Activated naive CD4-positive, alpha-beta T cell treated with anti-CD3 and anti-CD28 coated beads for 36 hours (primary cell): ENCODE measurements around the gene UBE3D. TPM values are rescaled to one million over a fixed set of nuclear protein-coding genes. Genes with fewer than 3 reads are reported as not detected.

Experiments used
- CTCF ChIA-PET: fragments of 350-600 bp; sonication (Branson Sonifier 250); formaldehyde crosslinking; loops from one replicate; lab custom pipeline; 2021; ENCODE audit warnings: antibody characterized with exemption; lab: Charles Lee
- DNase-seq: peaks from one replicate; pipeline ENCODE4 v3.0.0-alpha.2; 2020
- H3K27ac Mint-ChIP-seq: one replicate; pipeline ENCODE4 v1.8.0; 2021; ENCODE audit warnings: mild to moderate bottlenecking, mixed read lengths
- H3K27me3 Mint-ChIP-seq: one replicate; pipeline ENCODE4 v1.8.0; 2021; ENCODE audit warnings: low read depth, mixed read lengths
- H3K36me3 Mint-ChIP-seq: one replicate; pipeline ENCODE4 v1.8.0; 2021; ENCODE audit warnings: low read depth, mixed read lengths
- H3K4me1 Mint-ChIP-seq: one replicate; pipeline ENCODE4 v1.8.0; 2021; ENCODE audit warnings: low read depth, mixed read lengths
- H3K4me3 Mint-ChIP-seq: one replicate; pipeline ENCODE4 v1.8.0; 2021; ENCODE audit warnings: mild to moderate bottlenecking, moderate library complexity, mixed read lengths
- H3K9me3 Mint-ChIP-seq: one replicate; pipeline ENCODE4 v1.8.0; 2021; ENCODE audit warnings: mixed read lengths
- intact Hi-C: fragments of 100-400 bp; cut with micrococcal nuclease; formaldehyde crosslinking; loops from one replicate; pipeline ENCODE4 v1.15.1; 2023
- total RNA-seq, 2 experiments: library from RNA; stranded (reverse); gene quantifications; one replicate each; pipeline ENCODE4 v1.2.3, GENCODE V29; 2021

The UBE3D gene
- total RNA-seq, 2 experiments from 2014 or later = 4.3 to 4.6 TPM

GRCh38 chr6:82921258-82921657 is 144.4 kb downstream of the UBE3D start:
- Mint-ChIP-seq H3K4me3 (no peak overlapping the region), H3K27ac (no peak overlapping the region), H3K4me1 (no peaks in the 10 kb centered on the region), H3K9me3 (no peaks in the 10 kb centered on the region), H3K36me3 (peaks cover 30% of the 10 kb centered on the region), H3K27me3 (no peaks in the 10 kb centered on the region)
- CTCF ChIA-PET = interaction anchor here (0.7 kb wide), 1 partner anchor 36 kb away, joined by 3 read pairs; no protein-coding TSS in a partner anchor
- no peak for DNase-seq
- intact Hi-C loops = no loop called here

- Mint-ChIP-seq H3K27ac (no peak overlapping the region), H3K4me1 (no peaks in the 10 kb centered on the region)
Observed at GRCh38 chr6:82917346-82918064, 148.1 kb downstream of the UBE3D start.

GRCh38 chr6:82915666-82916065 is 150.0 kb downstream of the UBE3D start:
- DNase-seq = no peak
- intact Hi-C loops = no loop called here
- Mint-ChIP-seq H3K4me1 (no peaks in the 10 kb centered on the region), H3K36me3 (peaks cover 16% of the 10 kb centered on the region), H3K27me3 (no peaks in the 10 kb centered on the region), H3K27ac (no peak overlapping the region), H3K4me3 (no peak overlapping the region), H3K9me3 (no peaks in the 10 kb centered on the region)
- CTCF ChIA-PET = no interaction called here

More at GRCh38 chr6:82917346-82918064, 148.1 kb downstream of the UBE3D start:
- H3K4me3 Mint-ChIP-seq = no peak overlapping the region
- CTCF ChIA-PET = no interaction called here
- intact Hi-C loops = no loop called here
- no peaks in the 10 kb centered on the region for H3K27me3 Mint-ChIP-seq
- H3K36me3 Mint-ChIP-seq = peaks cover 24% of the 10 kb centered on the region
- no peaks in the 10 kb centered on the region for H3K9me3 Mint-ChIP-seq
- DNase-seq = no peak

- H3K36me3 Mint-ChIP-seq = peaks cover 15% of the 10 kb centered on the region
- no peak overlapping the region for H3K27ac Mint-ChIP-seq
- H3K4me3 Mint-ChIP-seq = no peak overlapping the region
- H3K4me1 Mint-ChIP-seq = no peaks in the 10 kb centered on the region
- intact Hi-C loops = no loop called here
- no peaks in the 10 kb centered on the region for H3K9me3 Mint-ChIP-seq
- no peaks in the 10 kb centered on the region for H3K27me3 Mint-ChIP-seq
- no peak for DNase-seq
- CTCF ChIA-PET = no interaction called here
Observed at GRCh38 chr6:82914511-82914910, 151.1 kb downstream of the UBE3D start.

- DNase-seq = no peak
- H3K9me3 Mint-ChIP-seq = no peaks in the 10 kb centered on the region
- no peak overlapping the region for H3K27ac Mint-ChIP-seq
- peaks cover 4% of the 10 kb centered on the region for H3K36me3 Mint-ChIP-seq
- CTCF ChIA-PET = no interaction called here
- H3K27me3 Mint-ChIP-seq = no peaks in the 10 kb centered on the region
- no peak overlapping the region for H3K4me3 Mint-ChIP-seq
- H3K4me1 Mint-ChIP-seq = no peaks in the 10 kb centered on the region
- intact Hi-C loops = no loop called here
Observed at GRCh38 chr6:82910820-82911219, 154.8 kb downstream of the UBE3D start.

GRCh38 chr6:82910395-82910794 is 155.2 kb downstream of the UBE3D start:
- H3K4me3 Mint-ChIP-seq = no peak overlapping the region
- H3K9me3 Mint-ChIP-seq = no peaks in the 10 kb centered on the region
- no peak for DNase-seq
- no peaks in the 10 kb centered on the region for H3K4me1 Mint-ChIP-seq
- no peak overlapping the region for H3K27ac Mint-ChIP-seq
- intact Hi-C loops = no loop called here
- CTCF ChIA-PET = no interaction called here
- H3K36me3 Mint-ChIP-seq = peaks cover 4% of the 10 kb centered on the region
- H3K27me3 Mint-ChIP-seq = no peaks in the 10 kb centered on the region

- H3K4me3 Mint-ChIP-seq = no peak overlapping the region
- no peak overlapping the region for H3K27ac Mint-ChIP-seq
- no peaks in the 10 kb centered on the region for H3K4me1 Mint-ChIP-seq
- intact Hi-C loops = no loop called here
- H3K9me3 Mint-ChIP-seq = no peaks in the 10 kb centered on the region
- no peaks in the 10 kb centered on the region for H3K27me3 Mint-ChIP-seq
- CTCF ChIA-PET = no interaction called here
- no peak for DNase-seq
- H3K36me3 Mint-ChIP-seq = peaks cover 2% of the 10 kb centered on the region
Observed at GRCh38 chr6:82909551-82909950, 156.1 kb downstream of the UBE3D start.

- CTCF ChIA-PET = no interaction called here
- Mint-ChIP-seq H3K27ac (no peak overlapping the region), H3K9me3 (no peaks in the 10 kb centered on the region), H3K4me3 (no peak overlapping the region), H3K36me3 (peaks cover 2% of the 10 kb centered on the region), H3K4me1 (no peaks in the 10 kb centered on the region), H3K27me3 (no peaks in the 10 kb centered on the region)
- intact Hi-C loops = no loop called here
- DNase-seq = no peak
Observed at GRCh38 chr6:82908661-82909060, 157.0 kb downstream of the UBE3D start.

GRCh38 chr6:82906951-82907350 is 158.7 kb downstream of the UBE3D start:
- Mint-ChIP-seq H3K36me3 (peaks cover 4% of the 10 kb centered on the region), H3K27ac (no peak overlapping the region), H3K9me3 (no peaks in the 10 kb centered on the region), H3K4me3 (no peak overlapping the region), H3K27me3 (no peaks in the 10 kb centered on the region), H3K4me1 (no peaks in the 10 kb centered on the region)
- no peak for DNase-seq
- intact Hi-C loops = no loop called here
- CTCF ChIA-PET = no interaction called here

- CTCF ChIA-PET = no interaction called here
- no peak for DNase-seq
- H3K9me3 Mint-ChIP-seq = no peaks in the 10 kb centered on the region
- H3K4me1 Mint-ChIP-seq = no peaks in the 10 kb centered on the region
- no peak overlapping the region for H3K27ac Mint-ChIP-seq
- peaks cover 4% of the 10 kb centered on the region for H3K36me3 Mint-ChIP-seq
- H3K27me3 Mint-ChIP-seq = no peaks in the 10 kb centered on the region
- intact Hi-C loops = no loop called here
- H3K4me3 Mint-ChIP-seq = no peak overlapping the region
Observed at GRCh38 chr6:82906489-82906888, 159.2 kb downstream of the UBE3D start.

- Mint-ChIP-seq H3K4me1 (no peaks in the 10 kb centered on the region), H3K27me3 (no peaks in the 10 kb centered on the region), H3K27ac (no peak overlapping the region), H3K9me3 (no peaks in the 10 kb centered on the region), H3K4me3 (no peak overlapping the region), H3K36me3 (peaks cover 3% of the 10 kb centered on the region)
- DNase-seq = no peak
- intact Hi-C loops = no loop called here
- CTCF ChIA-PET = no interaction called here
Observed at GRCh38 chr6:82904860-82905259, 160.8 kb downstream of the UBE3D start.

- CTCF ChIA-PET = no interaction called here
- Mint-ChIP-seq H3K4me3 (no peak overlapping the region), H3K4me1 (no peaks in the 10 kb centered on the region), H3K27me3 (no peaks in the 10 kb centered on the region), H3K36me3 (peaks cover 3% of the 10 kb centered on the region), H3K9me3 (no peaks in the 10 kb centered on the region), H3K27ac (no peak overlapping the region)
- intact Hi-C loops = no loop called here
- DNase-seq = no peak
Observed at GRCh38 chr6:82904257-82904656, 161.4 kb downstream of the UBE3D start.

GRCh38 chr6:82902290-82902689 is 163.4 kb downstream of the UBE3D start:
- no peak overlapping the region for H3K4me3 Mint-ChIP-seq
- CTCF ChIA-PET = interaction anchor here (0.6 kb wide), 1 partner anchor 361 kb away, joined by 5 read pairs; no protein-coding TSS in a partner anchor
- DNase-seq = no peak
- H3K4me1 Mint-ChIP-seq = no peaks in the 10 kb centered on the region
- intact Hi-C loops = no loop called here
- H3K36me3 Mint-ChIP-seq = peaks cover 9% of the 10 kb centered on the region
- no peaks in the 10 kb centered on the region for H3K27me3 Mint-ChIP-seq
- H3K9me3 Mint-ChIP-seq = no peaks in the 10 kb centered on the region
- no peak overlapping the region for H3K27ac Mint-ChIP-seq
